GM12892 (cell line): ENCODE data around the gene FMOD.

Experiments
- POLR2A ChIP-seq: IDR thresholded peaks from 2 replicates; pipeline ENCODE4 v1.6.1; 2011; ENCODE audit warnings: low read depth, low read length, control low read depth
- TAF1 ChIP-seq: IDR thresholded peaks from 2 replicates; pipeline ENCODE4 v1.6.1; 2011; ENCODE audit warnings: low read depth, mild to moderate bottlenecking, control low read depth, low read length, borderline replicate concordance

DNA sequence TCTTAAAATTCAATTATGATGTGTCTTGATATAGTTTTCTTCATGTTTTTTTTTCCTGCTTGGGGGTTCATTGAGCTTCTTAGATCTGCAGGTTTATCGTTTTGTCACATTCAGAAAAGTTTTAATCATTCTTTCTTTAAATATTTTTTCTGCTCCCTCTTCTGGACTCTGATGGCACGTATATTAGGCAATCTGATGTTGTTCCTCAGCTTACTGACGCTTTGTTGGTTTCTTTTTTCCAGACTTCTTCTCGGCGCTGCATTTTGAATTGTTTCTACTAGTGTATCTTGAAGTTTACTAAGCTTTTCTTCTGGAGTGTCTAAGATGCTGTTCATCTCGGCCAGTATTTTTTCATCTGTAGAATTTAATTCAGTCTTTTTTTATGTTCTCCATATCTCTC, 44.8 kb upstream of the FMOD start:
- TF ChIP-seq POLR2A (no peak), TAF1 (no peak)
